Inferior parietal cortex (tissue), 1 donor: ENCODE data around the gene EID2.

Experiments
- DNase-seq: peaks from one replicate; pipeline ENCODE4 v3.0.0-alpha.2; 2016; ENCODE audit errors: extremely low spot score

The EID2 gene

GRCh38 chr19:39533791-39534190 is 6.2 kb downstream of the EID2 start:
- no peak for DNase-seq

GRCh38 chr19:39533003-39533512 is 6.9 kb downstream of the EID2 start:
- DNase-seq = no peak

- peak; percentile 98 for DNase-seq
Observed at GRCh38 chr19:39532233-39533002, 7.5 kb downstream of the EID2 start, which contains the start of gene EID2B. Gene EID2B, minus strand, starts transcription at chr19:39532852. Its CDS starts 50 bp downstream, at chr19:39532802.

- DNase-seq = no peak
Observed at GRCh38 chr19:39531834-39532232, 8.1 kb downstream of the EID2 start.

- DNase-seq = no peak
Observed at GRCh38 chr19:39525205-39525604, 14.8 kb downstream of the EID2 start.

- no peak for DNase-seq
Observed at GRCh38 chr19:39524495-39524894, 15.5 kb downstream of the EID2 start.

- DNase-seq = no peak
Observed at GRCh38 chr19:39520541-39521484, 19.1 kb downstream of the EID2 start.

- DNase-seq = no peak
Observed at GRCh38 chr19:39518975-39519374, 21.0 kb downstream of the EID2 start.

- DNase-seq = no peak
Observed at GRCh38 chr19:39518458-39518857, 21.5 kb downstream of the EID2 start.

- no peak for DNase-seq
Observed at GRCh38 chr19:39517432-39517831, 22.5 kb downstream of the EID2 start.

GRCh38 chr19:39516270-39516669 is 23.7 kb downstream of the EID2 start:
- no peak for DNase-seq

- no peak for DNase-seq
Observed at GRCh38 chr19:39515551-39516191, 24.3 kb downstream of the EID2 start.

GRCh38 chr19:39514840-39515550 is 25.0 kb downstream of the EID2 start, which contains the start of gene SELENOV:
Gene SELENOV, plus strand, starts transcription at chr19:39515139. Its CDS starts 74 bp downstream, at chr19:39515213.
- DNase-seq = no peak

- no peak for DNase-seq
Observed at GRCh38 chr19:39512988-39513387, 27.0 kb downstream of the EID2 start.

- DNase-seq = no peak
Observed at GRCh38 chr19:39509233-39509632, 30.7 kb downstream of the EID2 start.

GRCh38 chr19:39508629-39509028 is 31.3 kb downstream of the EID2 start:
- no peak for DNase-seq

GRCh38 chr19:39507715-39508364 is 32.1 kb downstream of the EID2 start:
- DNase-seq = peak; percentile 4

GRCh38 chr19:39506944-39507714 is 32.8 kb downstream of the EID2 start:
- peak; percentile 37 for DNase-seq

GRCh38 chr19:39506598-39506943 is 33.4 kb downstream of the EID2 start:
- DNase-seq = no peak
